GM21786 (cell line): ENCODE results near the gene MAPK10.
"Not testable (repeated sequence)": the region's sequence is repeated elsewhere in the genome, so short reads cannot be mapped to it uniquely, and the experiment has no call there.

Experiments
- ATAC-seq: cut with Tn5 transposase; IDR thresholded peaks from one replicate; pipeline ENCODE4 v1.9.1; 2021; ENCODE audit not compliant: unreplicated experiment

MAPK10 gene

GRCh38 chr4:86218746-86219473, 140.9 kb downstream of the MAPK10 start:
- ATAC-seq = no peak

DNA sequence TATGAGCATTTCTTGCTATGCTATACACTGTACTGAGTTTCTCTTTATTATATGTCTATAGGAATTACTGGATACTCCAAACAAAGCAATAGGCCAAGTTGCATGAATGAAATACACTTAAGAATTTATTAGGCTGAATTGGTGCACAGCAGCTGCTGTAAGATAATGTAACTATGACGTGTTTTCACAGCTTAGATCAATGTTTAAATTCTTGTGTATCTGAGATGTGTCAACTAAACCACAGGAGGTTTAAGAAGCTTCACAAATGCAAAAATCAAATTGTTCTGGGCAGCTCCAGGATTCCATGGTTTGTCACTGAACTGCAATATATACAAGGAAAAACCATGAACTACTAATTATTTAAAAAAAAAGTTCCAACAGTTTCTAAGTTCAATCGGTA, 156.7 kb downstream of the MAPK10 start:
- ATAC-seq = no peak

DNA sequence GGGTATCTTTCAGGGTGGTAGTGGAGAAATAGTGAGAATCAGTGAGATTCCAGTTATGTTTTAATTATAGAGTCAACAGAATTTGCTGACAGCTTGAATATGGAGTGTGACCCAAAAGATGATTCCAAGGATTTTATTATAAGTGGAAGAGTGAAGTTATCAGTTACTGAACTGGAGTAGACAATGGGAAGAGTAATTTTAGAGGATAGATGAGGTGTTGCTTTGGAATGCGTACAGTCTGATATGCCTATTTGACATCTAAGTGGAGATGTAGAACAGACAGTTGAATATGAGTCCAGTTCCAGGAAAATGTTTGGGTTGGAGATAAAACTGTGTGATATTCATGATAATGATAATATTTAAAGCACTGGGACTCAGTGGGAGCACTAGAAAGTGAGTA, 174.2 kb downstream of the MAPK10 start:
- ATAC-seq = no peak

DNA sequence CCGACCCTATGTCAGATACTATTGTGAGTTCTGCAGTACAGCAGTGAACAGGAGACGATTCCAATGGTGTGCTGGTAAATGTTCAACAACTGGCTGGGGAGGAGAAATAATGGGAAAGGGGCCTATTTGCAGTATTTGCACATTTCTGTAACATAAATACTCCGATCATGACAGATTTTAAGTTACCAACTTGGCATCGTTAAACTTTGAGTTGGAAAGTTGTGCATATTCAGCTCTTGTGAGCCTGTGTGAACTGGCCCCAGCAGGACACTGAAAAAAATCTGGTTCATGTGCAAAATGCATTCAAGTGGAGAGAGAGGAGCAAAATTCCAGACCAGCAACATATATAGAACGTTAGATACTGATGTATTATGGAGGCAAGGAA, 175.0 kb downstream of the MAPK10 start:
- no peak for ATAC-seq

- ATAC-seq = no peak
Observed at GRCh38 chr4:86184216-86184900, 175.5 kb downstream of the MAPK10 start.

DNA sequence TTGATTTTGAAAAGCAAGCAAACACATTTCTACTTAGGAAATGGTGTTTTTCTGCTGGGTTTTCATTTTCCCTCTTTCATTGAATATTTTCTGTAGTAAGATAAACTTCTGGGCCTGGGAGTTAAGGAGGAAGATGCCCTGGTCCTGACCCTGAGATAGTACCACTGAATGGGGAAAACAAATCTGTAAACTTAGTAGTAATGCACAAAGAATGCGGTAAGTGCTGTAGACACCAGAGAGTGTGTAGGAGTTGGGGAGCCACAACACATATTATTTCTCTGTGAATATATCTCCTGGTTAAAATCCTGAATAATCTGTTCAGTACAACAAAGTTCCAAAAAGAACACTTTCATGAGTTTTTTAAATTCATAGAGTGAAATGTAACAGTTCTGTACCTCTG, 178.3 kb downstream of the MAPK10 start:
- ATAC-seq = no peak

GRCh38 chr4:86178211-86178610, 181.6 kb downstream of the MAPK10 start:
- no peak for ATAC-seq

DNA sequence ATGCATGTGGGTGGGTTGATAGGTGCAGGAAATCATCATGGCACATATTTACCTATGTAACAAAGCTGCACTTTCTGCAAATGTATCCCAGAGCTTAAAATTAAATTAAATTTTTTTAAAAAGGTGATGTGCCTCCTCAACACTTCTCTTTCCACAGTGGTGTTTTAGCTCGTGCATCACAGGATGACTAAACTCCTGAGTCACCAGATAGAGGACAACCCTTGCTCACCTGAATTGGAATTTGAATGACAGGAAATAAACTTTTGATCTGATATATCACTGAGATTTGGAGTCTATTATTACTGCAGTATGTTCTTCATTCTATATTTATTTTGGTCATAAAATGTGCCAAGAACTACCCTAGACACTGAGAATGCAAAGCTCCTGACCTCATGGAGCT, 185.3 kb downstream of the MAPK10 start:
- ATAC-seq = no peak

DNA sequence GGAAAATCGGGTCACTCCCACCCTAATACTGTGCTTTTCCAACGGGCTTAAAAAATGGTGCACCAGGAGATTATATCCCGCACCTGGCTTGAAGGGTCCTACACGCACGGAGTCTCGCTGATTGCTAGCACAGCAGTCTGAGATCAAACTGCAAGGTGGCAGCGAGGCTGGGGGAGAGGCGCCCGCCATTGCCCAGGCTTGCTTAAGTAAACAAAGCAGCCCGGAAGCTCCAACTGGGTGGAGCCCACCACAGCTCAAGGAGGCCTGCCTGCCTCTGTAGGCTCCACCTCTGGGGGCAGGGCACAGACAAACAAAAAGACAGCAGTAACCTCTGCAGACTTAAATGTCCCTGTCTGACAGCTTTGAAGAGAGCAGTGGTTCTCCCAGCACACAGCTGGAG, 191.5 kb downstream of the MAPK10 start:
- not testable (repeated sequence) for ATAC-seq

DNA sequence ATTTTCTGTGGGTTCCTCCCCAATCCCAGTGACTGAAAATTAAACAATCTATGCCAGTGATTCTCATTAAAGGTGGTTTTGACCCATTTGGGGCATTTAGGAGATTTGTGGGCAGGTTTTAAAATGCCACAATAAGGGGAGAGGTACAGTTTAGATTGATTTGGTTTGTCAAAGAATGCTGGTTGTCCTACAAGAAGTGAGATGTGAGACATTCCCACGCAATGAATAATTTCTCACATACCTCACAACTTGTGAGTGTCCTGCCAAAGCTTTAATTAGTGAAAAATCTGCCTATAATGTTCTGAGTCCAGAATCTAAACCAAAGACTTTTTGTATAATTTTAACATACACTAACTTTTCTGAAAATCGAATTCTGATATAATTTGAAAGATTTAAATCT, 199.4 kb downstream of the MAPK10 start:
- no peak for ATAC-seq

DNA sequence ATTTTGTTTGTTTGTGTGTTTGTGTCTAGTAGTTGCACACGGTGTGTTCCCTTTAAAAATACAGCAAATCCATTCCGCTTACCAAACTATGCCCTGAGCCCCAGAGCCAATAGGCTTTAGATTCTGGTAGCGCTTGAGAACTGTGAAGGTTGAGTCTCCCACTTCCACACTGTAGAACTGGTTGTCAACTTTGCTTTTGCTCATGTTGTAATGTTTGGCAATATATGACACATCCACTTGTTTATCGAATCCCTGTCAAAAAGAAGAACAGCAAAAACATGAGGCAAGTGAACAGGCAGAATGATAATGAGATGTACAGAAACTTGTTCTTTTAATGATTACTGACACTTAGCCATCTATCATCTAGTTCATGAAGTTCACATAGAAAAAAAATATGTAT, 200.6 kb downstream of the MAPK10 start:
- no peak for ATAC-seq

- ATAC-seq = no peak
Observed at GRCh38 chr4:86156531-86156930, 203.3 kb downstream of the MAPK10 start.

- ATAC-seq = no peak
Observed at GRCh38 chr4:86155766-86156165, 204.1 kb downstream of the MAPK10 start.

- ATAC-seq = no peak
Observed at GRCh38 chr4:86152454-86152853, 207.4 kb downstream of the MAPK10 start.

DNA sequence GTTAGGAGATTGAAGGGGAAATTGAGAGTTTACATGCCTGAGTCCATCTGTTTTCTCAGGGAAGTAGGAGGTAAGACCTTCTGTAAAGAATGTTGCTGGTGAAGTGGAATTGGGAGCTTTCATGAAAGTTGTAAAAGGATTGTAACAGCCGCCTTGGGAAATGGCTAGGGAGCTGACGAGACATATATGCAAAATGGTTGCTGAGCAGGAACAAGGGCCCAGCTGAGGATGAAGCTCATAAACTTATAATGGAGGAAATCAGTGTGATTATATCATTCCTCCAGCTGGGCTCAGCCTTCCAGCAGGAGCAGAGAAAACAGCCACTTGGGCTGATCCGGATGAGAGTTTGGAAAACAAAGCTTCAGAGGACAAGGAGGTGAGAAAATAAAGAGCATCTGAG, 208.7 kb downstream of the MAPK10 start:
- ATAC-seq = no peak

GRCh38 chr4:86141161-86141560, 218.7 kb downstream of the MAPK10 start:
- no peak for ATAC-seq

DNA sequence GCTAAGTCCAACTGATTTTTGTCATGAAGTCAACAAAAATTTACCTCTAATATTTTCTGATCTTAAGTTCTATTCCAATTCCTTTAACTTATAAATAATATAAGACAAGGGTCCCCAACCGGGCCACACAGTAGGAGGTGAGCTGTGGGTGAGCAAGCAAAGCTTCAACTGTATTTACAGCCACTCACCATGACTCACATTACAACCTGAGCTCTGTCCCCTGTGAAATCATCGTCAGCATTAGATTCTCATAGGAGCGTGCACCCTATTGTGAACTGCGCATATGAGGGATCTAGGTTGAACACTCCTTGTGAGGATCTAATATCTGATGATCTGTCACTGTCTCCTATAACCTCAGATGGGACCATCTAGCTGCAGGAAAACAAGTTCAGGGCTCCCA, 227.4 kb downstream of the MAPK10 start:
- ATAC-seq = no peak

- ATAC-seq = no peak
Observed at GRCh38 chr4:86131456-86131855, 228.4 kb downstream of the MAPK10 start.

DNA sequence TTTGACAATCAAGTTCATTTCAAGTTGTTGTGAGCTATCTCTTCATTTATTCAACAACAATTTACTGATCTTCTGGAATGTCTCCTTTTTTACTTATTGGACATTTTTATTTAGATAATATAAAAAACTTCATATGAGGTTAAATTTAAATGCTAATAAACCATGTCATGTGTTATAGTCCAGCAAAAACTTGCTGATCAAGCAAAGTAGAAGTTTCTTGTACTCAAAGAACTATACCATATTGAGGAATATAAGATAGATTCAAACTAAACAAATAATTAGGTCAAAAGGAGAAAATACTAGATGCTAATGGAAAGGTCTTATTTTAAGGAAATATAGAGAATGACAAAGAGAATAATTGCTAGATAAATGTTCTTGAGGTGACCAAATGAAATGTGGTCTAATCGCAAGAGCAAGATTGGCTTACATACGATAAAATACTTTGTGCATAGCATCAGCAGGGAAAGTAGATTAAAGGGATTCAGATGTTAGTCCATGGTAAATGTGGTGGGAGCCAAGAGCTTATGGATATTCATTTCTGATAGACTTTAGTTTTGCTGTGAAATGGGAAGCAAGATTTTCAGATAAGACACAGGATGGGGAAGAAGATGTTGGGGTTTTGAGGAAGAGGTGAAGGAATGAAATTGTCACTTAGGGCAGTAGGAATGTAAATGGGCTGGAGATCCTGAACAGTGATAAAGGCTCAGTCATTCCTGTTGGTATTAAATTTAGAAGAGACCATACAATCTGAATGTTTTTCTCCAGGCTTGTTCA, 229.5 kb downstream of the MAPK10 start:
- ATAC-seq = no peak

- no peak for ATAC-seq
Observed at GRCh38 chr4:86129546-86129945, 230.3 kb downstream of the MAPK10 start.

GRCh38 chr4:86122404-86122803, 237.4 kb downstream of the MAPK10 start:
- ATAC-seq = no peak

GRCh38 chr4:86118711-86119110, 241.1 kb downstream of the MAPK10 start:
- no peak for ATAC-seq
